ENCODE results near the gene SERTAD2.

The SERTAD2 gene

DNA sequence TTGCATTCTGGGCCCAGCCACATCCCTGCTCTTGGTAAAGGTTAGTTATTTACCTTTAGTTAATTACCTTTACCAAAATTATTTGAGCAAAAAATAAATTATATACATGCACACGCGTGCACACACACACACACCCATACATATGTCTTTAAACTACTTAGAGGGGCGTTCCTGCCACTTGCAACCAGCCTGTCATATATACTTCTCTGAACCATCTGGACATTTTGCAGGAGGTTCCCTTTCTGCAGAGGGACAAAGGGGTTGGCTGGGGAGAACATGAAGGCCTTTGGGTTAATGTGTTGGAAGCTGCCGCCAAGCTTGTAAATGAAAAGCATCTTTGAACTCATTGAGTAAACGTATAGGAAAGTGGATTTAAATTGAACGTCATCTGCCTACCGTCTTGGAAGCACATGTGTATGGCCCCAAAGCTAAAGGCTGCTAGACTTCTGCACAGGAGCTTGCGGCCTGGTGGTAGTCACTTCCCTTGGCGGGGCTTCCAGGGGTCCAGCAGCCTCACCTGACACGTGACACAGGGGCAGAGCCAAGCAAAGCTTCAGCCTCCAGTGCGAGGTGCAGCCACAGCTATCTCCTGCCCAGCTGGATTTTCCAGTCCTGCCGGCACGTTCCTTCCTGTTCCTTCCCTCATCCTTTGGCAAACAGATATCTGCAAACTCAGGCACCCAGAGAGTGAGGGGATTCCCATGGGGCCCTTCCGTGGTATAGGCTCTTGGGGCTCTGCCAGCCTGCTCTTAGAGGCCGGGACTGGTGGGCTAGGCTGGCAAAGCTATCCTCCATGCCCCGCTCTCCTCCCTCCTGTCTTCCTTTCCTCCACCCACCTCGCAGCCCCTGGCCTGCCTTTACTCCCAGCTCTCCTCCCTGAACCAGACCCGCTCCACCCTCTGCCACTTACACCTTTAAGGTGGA is 46.1 kb downstream of the SERTAD2 start:
- ATAC-seq, result no peak

GRCh38 chr2:64606479-64607363 is 47.0 kb downstream of the SERTAD2 start:
- ATAC-seq, result peak; percentile 92 to 94

- ATAC-seq, result no peak
These were observed 47.7 kb downstream of the SERTAD2 start for GRCh38 chr2:64605991-64606478.

GRCh38 chr2:64605026-64605471 is 48.7 kb downstream of the SERTAD2 start:
- ATAC-seq, result no peak

- ATAC-seq, result no peak
These were observed 49.6 kb downstream of the SERTAD2 start for GRCh38 chr2:64604155-64604554.

GRCh38 chr2:64602436-64602835 is 51.3 kb downstream of the SERTAD2 start:
- no peak for ATAC-seq

DNA sequence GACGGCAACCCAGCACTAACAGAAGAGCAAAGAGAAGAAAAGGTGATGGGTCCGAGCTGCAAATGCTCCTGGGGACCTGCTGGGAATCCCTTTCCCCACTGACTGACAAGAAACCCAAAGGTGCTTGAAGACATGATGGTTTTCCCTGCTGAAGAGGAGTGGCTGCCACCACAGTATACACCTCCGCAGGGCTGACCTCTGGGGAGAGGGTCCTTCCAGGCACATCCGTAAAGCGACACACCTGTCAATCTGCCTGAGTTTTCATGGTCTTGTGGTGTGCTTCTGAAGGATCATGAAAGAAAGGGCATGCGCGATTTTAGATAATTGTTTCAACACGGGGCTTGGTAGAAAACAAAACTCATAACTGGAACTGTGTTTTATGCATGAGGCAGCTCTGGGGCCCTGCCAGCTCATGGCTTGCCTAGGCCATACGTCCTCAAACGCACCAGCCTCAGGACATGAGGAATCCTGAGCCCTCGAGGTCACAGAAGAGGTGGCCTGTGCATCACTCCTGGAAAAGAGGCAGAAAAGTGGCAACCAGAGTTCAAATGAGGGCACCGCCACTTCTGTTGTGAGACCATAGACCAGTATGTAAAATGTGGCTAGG is 51.8 kb downstream of the SERTAD2 start:
- ATAC-seq, result no peak

DNA sequence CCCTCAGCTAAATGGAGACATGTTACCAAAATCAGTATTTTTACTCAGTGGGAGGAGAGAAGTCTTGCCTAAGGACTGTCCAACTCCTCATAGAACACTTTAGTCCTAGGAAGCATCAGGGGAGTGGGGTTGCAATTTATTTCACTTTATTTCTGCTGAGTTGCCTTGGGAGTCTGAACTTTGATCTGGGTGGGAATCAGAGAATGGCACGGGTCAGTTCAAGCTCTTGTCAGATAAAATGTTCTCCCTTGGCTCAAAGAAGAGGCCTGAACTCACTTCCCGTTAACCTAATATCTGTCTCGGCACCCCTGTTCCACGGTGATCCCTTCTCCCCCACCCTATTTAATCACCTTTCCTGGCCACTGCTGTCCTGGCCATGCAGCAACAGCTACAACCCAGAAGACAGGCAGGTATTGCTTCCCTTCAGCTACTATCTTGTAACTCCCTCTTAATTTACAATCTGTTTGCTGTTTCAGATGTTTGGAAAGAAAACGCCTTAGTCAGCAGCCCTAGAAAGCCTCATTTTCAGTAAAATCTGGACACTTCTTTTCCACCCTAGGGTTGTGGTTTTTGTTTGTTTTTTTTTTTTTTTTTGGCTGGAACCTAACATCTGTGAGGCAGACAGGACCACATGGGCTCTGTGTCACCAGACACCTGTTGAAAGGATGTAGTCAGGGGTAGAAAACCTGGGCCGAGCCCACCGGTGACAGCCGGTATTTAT is 52.5 kb downstream of the SERTAD2 start:
- no peak for ATAC-seq

DNA sequence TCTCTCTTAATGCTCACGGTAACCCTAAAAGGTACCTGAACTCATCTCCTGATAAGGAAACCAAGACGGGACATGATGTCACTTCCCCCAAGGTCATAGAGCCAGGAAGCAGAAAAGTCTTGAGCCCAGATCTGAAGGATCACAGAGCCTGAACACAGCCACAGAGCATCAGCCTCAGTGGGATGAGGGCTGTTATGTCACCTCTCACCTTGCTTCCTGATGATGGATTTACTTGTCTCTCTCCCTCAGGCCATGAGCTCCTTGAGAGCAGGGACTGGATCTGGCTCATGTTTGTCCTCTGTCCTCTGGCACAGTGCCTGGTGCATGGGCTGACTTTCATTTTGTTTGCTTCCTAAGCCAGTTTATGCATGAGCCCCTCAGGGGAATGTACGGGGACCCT is 54.2 kb downstream of the SERTAD2 start:
- ATAC-seq, result no peak

DNA sequence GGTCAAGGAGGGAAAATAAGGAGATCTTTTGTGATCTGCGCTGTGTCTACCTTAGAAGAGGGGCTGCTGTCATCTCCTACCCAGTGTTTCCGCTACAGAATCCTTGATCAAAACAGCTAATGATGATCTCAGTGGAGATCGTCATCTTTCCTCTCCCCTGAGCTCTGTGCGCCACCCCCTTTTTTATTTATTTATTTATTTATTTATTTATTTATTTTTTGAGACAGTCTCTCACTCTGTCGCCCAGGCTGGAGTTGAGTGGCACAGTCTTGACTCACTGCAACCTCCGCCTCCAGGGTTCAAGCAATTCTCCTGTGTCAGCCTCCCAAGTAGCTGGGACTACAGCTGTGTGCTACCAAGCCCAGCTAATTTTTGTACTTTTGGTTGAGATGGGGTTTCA is 55.5 kb downstream of the SERTAD2 start:
- ATAC-seq, result no peak

GRCh38 chr2:64595397-64596176 is 58.1 kb downstream of the SERTAD2 start:
- no peak for ATAC-seq

DNA sequence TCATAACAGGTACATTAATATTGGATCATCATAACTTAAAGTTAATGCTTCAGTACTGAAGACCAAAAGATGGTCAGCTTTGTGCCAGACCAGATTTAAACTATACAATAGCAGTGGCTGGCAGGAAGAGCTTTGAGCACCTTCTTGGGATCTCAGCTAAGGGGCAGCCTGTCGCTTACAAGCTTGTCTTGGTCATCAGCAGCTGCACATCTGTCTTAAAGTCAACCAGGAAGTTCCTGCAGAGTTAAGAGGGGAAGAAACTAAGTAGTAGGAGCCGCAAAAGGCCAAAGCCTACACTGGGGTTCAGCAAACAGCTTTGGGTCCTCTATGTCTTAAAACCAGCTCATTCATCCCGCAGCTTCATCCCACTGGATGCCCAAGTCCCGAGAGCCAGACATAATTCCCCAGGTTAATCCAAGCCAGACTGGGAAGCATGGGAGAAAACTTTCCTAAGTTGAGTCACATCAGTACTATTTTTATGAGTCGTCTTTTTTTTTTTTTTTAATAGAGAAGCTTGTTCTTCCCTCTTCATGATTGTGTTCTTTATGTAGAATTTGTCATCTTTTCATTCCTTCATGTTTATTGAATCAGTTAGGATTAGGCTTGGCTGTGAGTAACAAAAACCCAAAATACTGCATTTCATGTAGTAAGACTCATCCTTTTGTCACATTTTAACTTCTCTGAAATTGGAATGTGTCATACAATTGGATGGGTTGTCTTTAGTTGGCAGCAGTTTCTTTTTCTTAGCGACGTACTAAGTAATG is 59.3 kb downstream of the SERTAD2 start:
- peak in 1 of 2 donors; percentile 33 for ATAC-seq

- no peak for ATAC-seq
These were observed 60.6 kb downstream of the SERTAD2 start for GRCh38 chr2:64593035-64593655.

DNA sequence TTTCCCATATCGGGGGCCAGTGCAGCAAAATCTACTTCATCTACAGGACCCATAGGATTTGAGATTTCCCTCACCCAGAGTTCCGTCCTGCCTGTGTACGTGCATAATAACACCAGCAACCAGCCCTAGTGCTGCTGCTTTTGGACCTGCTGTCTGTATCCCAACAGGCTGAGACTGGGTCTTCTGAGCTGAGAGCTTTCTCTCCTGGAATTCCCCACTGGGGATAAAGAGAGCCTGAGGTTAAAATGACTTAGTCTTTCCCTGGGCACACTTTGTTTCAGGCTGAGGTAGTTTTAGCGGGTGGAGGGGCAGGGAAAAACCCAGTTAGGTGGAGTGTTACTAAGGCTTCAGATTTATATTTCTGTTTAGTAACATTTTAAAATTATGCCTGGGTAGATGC is 62.5 kb downstream of the SERTAD2 start:
- ATAC-seq, result no peak

DNA sequence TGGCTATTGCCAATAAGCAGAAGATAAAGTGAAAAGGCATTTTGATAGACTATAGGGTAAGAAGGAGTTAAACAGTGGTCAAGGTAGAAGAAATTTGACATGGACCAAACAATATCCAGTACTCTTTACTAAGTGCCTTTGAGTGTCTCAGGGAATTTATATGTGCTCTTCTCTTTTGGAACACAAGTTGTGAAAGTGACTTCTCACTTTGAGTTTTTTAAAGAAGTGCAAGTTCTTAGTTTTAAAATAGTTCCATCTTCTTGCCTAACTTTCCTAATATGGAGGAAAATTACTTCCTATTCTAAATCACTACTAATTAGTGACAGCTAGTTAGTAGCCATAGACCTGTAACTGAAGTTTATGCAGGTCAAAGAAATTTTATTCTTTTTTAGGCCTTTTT is 66.2 kb downstream of the SERTAD2 start:
- no peak for ATAC-seq

GRCh38 chr2:64586883-64587481 is 66.7 kb downstream of the SERTAD2 start:
- ATAC-seq, result peak in 1 of 2 donors; percentile 41

GRCh38 chr2:64586054-64586453 is 67.7 kb downstream of the SERTAD2 start:
- ATAC-seq, result no peak

- no peak for ATAC-seq
These were observed 70.9 kb downstream of the SERTAD2 start for GRCh38 chr2:64582774-64583340.
